ENCODE data around the gene NASP.
A peak's percentile ranks its signal among the peaks of the same experiment; 100 is the strongest.

Gene NASP

GRCh38 chr1:45583666-45584350 is at the start of gene NASP:
TSS of gene NASP (plus strand) at chr1:45584041. CDS start at chr1:45584147, 106 bp downstream.
- peak; percentile 78 to 80 for DNase-seq (ENCODE audit: extremely low read depth in 1 of 2, low read depth in 1 of 2)

- no peak for DNase-seq (ENCODE audit: extremely low read depth in 1 of 2, low read depth in 1 of 2)
These were observed 47.7 kb upstream of the NASP start for GRCh38 chr1:45535988-45536766.

GRCh38 chr1:45536886-45537285 is 47.0 kb upstream of the NASP start:
- DNase-seq (ENCODE audit: extremely low read depth in 1 of 2, low read depth in 1 of 2) = no peak

- DNase-seq (ENCODE audit: extremely low read depth in 1 of 2, low read depth in 1 of 2) = no peak
These were observed 42.6 kb upstream of the NASP start for GRCh38 chr1:45541193-45541592.

GRCh38 chr1:45542591-45542990 is 41.2 kb upstream of the NASP start:
- no peak for DNase-seq (ENCODE audit: extremely low read depth in 1 of 2, low read depth in 1 of 2)

GRCh38 chr1:45543581-45544417 is 40.0 kb upstream of the NASP start:
- DNase-seq (ENCODE audit: extremely low read depth in 1 of 2, low read depth in 1 of 2) = peak; percentile 46 to 65

- no peak for DNase-seq (ENCODE audit: extremely low read depth in 1 of 2, low read depth in 1 of 2)
These were observed 39.3 kb upstream of the NASP start for GRCh38 chr1:45544530-45544929.

- DNase-seq (ENCODE audit: extremely low read depth in 1 of 2, low read depth in 1 of 2) = no peak
These were observed 38.8 kb upstream of the NASP start for GRCh38 chr1:45545019-45545493.

GRCh38 chr1:45545553-45546310 is 38.1 kb upstream of the NASP start:
- no peak for DNase-seq (ENCODE audit: extremely low read depth in 1 of 2, low read depth in 1 of 2)

- DNase-seq (ENCODE audit: extremely low read depth in 1 of 2, low read depth in 1 of 2) = peak; percentile 81 to 86
These were observed 33.2 kb upstream of the NASP start, which contains the start of gene AKR1A1 for GRCh38 chr1:45550401-45551351. TSS of gene AKR1A1 (plus strand) at chr1:45550826. CDS start at chr1:45561795, 10,969 bp downstream.

- DNase-seq (ENCODE audit: extremely low read depth in 1 of 2, low read depth in 1 of 2) = no peak
These were observed 32.2 kb upstream of the NASP start for GRCh38 chr1:45551684-45552083.

GRCh38 chr1:45552331-45552730 is 31.5 kb upstream of the NASP start:
- DNase-seq (ENCODE audit: extremely low read depth in 1 of 2, low read depth in 1 of 2) = no peak

- no peak for DNase-seq (ENCODE audit: extremely low read depth in 1 of 2, low read depth in 1 of 2)
These were observed 29.6 kb upstream of the NASP start for GRCh38 chr1:45554198-45554597.

GRCh38 chr1:45557422-45557944 is 26.4 kb upstream of the NASP start:
- no peak for DNase-seq (ENCODE audit: extremely low read depth in 1 of 2, low read depth in 1 of 2)

- no peak for DNase-seq (ENCODE audit: extremely low read depth in 1 of 2, low read depth in 1 of 2)
These were observed 20.0 kb upstream of the NASP start for GRCh38 chr1:45563843-45564242.

GRCh38 chr1:45566722-45567121 is 17.1 kb upstream of the NASP start:
- no peak for DNase-seq (ENCODE audit: extremely low read depth in 1 of 2, low read depth in 1 of 2)

GRCh38 chr1:45567911-45568310 is 15.9 kb upstream of the NASP start:
- no peak for DNase-seq (ENCODE audit: extremely low read depth in 1 of 2, low read depth in 1 of 2)

GRCh38 chr1:45568421-45568820 is 15.4 kb upstream of the NASP start:
- no peak for DNase-seq (ENCODE audit: extremely low read depth in 1 of 2, low read depth in 1 of 2)

GRCh38 chr1:45569571-45569961 is 14.3 kb upstream of the NASP start:
- DNase-seq (ENCODE audit: extremely low read depth in 1 of 2, low read depth in 1 of 2) = no peak

Measured in stimulated activated CD8-positive, alpha-beta memory T cell treated with anti-CD3 and anti-CD28 coated beads, Interleukin-7, amount 100 ng/mL, for 48 hours (primary cell).